Right forelimb (tissue), 1 donor: ENCODE results near the gene DAPL1.

Source experiments
- DNase-seq: peaks from one replicate; pipeline ENCODE4 v3.0.0-alpha.2; 2018

Gene DAPL1, protein sequence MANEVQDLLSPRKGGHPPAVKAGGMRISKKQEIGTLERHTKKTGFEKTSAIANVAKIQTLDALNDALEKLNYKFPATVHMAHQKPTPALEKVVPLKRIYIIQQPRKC

DNA sequence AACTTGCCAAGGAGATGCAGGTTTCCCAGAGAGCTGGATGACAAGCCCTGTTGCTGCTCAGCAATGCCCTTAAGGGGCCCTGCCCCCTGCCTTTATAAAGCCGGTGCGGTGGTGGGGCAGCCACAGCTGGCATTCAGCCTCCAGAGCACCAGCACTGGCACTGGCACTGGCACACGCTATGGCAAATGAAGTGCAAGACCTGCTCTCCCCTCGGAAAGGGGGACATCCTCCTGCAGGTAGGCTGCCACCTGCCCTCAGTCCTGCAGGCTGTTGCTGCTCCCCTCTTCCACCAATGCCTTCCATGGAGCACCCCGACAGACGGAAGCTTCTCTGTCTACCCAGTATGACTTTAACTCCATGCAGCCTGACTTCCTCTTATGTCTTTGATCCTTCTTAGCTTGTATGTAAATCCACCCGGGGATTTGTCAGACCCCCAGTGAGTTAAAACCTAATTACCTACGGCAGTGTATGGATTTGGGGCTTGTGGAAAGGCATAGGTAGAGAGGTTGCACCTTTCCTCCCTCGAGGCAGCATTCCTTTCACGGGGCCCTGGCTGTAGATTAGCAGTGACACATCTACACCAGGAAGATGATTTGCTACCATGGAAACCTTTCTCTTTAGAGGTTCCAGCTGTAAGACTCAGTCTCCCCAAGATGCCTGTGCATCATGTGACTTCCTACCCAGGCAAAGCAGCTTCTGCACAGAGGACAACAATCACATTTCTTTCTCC lies at the start of gene DAPL1:
Gene DAPL1 (plus strand): TSS at position 123 of the 730 bp plus-strand sequence. CDS start 56 bp downstream, at position 179.
- DNase-seq = no peak

DNA sequence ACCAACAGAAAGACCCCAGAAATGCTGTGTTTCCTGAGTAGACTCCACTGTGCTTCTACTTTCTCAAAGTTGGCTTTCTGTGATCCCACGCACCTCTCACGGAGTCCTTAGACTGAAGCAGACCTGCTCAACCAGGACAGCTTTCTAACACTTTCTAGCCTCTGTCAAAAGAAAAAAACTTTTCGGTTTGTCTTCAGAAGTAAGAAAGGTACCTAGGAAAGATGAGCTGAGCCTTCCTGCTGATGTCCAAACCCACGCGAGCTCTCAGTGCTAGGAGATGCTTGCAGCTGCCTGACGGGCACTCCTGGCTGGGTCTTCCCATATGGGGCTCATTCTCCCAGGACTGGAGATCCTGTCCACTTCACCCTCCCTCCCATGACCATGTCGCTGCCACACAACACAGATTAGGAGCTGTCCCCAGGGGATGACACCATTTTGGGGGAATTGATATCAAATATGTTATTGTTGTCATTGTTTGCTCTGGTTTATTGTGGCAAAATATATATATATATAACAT lies 49.2 kb upstream of the DAPL1 start:
- DNase-seq = no peak

DNA sequence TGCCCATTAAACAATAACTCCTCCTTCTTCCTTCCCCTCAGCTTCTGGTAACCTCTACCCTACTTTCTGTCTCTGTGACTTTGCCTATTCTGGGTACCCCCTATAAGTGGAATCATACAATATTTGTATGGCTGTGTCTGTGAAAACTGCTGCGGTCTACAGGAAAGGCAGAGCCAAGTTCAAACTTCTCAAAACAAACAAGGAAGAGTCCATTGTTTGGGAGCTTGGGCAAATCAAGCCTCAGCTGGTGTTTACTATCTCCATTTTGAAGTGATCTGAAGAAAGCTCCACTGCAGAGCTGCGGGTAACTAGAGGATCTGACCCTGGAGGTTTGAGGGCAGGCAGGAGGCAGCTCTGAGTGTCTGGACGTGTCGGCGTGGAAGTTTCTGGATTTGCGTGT lies 48.6 kb upstream of the DAPL1 start:
- no peak for DNase-seq

DNA sequence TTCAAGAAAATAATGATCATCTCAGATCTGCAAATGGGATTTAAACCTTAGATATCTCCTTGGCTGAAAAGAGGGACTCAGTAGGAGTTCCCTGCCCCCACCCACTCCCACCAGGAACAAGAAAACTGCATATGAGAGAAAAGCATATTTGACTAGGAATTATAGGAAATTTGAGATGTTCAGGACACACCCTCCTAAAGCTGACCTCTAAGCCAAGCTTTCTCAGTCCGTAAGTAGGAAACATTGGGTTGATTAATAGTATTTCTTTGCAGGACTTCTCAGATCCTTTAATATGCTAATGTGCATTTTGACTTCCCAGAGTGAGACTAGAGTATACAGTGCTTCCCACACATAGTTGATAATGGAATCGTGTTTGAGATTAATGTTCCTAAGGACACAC lies 47.8 kb upstream of the DAPL1 start:
- no peak for DNase-seq

DNA sequence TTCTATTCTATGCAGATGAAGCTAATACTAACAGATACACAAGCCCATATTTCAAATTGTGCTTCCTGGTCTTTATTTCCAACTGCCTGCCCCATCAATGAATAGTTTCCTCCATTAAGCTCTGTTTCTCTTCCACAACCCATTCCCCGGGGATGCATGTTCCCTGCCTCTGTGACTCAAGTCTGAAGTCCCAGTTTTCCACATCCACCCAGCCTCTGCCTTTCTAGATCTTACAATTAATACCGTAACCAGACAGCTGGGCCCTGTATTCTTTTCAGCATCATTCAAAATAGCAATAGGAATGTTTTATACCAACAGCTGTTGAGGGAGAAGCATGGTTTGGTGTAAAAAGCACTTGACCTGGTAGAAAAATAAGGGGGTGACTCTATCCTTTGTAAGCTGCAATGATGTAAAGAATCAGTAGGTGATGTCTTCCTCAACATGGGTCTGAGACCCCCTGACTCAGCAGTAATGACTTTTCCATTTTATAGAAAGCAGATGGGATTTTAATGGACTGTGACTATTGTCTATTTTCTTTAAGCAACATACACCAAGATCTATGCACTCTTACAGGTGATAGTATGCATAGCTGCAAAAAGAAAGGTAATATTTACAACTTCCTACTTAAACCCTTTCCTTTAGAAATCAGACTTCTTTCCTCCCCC lies 46.1 kb upstream of the DAPL1 start:
- no peak for DNase-seq

DNA sequence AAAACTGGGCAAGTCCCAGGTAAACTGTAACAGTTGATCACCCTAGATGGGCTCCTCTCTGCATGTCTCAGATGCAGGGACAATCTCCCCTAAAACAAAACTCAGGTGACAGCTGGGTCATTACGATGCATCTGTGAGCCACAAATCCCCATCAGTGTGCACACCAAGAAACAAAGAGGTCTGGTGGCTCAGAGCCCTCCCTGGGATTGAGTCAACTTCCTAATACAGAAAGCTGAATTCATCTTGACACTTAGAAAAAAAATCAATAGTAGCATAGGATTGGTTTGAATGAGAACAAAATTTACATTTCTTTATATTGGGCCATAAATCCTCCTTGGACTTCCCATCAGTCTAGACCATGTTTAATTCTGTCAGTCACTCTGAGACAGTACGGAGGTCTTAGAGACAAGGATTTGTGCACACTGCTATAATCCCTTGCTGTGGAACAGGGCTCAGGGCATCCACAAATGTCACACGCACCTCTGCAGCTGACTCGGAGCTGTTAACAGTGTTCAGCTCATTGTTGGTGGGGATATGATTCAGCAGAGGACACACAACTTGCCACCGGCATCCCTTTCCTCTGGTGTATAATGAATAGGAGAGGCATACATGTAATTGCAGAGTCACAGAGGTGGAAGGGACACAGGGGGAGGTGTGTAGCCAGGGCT lies 44.5 kb upstream of the DAPL1 start:
- DNase-seq = no peak

DNA sequence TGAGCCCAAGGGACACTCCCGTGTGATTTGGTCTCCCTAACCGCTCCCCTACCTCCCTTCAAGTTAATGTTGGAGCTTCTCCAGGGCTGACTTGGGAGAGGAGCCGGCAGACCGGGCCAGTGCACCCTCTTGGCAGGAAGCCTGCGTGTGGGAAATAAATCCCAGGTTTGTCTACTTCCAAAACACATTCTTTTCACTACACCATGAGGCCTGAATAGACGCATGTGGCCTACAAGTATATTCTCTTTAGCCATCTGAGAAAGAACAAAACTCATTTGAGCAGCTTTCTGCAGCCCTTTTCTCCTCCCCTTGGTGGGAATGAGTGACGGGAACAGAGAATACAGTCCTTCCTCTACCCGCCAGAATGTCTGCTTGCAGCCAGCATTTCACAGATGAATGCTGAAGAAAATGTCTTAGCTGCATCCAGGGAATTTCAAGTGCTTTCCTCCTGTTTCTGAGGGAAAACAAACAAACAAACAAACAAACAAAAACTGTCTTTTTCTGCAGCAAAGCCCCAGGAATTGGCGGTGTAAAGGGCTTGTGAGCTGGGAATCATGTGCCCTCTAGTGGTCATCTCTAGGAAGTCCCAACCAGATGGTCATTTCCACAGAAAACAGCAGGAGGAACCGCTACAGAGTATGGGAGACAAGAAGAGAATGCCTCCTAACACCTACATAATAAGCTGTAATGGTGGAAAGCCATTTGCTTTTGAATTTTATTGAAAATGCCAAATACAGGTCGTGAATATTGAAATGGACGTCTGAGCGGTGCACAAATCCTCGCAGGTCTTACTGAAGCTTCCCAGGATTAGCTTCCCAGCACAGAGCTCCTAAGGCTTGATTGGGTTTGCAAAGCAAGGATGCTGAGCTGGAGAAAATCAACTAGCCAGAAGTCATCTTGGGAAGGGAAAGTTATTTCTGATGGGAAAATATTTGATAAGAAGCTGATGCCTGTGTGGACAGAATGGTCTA lies 41.2 kb upstream of the DAPL1 start:
- DNase-seq = peak; percentile 62

DNA sequence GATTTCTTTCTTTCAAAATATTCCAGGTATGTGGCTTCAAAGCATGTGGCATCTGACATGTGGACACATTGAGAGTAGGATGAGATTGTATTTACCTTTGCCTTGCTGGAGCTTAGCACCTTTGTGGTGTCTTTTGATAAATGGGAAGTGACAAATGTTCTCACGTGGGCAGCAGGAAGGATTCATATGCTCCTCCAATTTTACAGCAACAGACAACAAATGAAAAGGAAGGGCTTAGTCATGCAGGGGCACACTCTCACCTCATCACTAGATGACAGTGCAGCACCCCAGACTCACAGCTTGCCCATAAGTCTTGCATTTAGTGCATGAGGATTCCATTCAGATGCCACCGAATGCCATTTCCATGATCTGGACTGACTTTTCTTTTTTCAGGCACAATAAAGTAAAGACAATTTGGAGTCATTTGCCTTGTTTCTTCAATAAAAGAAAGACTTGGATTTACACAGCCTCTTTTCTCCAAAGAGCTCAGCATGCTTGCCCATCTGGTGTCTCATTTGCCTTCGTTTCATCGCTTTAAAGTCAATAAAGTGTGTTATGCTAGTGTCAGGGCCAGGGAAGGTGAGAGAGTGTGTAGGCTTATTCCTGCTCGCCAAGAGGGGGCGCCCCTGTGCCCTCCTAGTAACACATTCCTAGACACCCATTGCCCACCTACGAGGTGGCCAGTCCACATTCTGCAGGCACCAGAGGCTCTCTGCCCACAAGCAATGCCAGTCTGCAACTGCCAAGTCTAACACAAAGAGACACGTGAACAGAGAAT lies 39.6 kb upstream of the DAPL1 start:
- no peak for DNase-seq

DNA sequence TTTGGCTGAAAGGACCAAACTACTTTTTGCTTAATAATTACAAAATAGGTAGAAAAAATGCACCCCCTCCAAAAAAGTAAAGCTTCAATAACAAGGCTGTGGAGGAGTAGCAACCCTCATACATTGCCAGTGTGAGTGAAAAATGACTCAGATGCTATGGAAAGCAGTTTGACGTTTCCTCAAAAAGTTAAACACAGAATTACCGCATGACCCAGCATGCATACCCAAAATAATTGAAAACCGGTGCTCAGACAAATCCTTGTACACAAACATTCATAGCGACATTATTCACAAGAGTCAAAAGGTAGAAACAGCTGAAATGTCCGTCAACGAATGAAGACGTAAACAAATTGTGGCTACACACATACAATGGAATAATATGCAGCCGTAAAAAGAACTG lies 38.8 kb upstream of the DAPL1 start:
- DNase-seq = no peak

DNA sequence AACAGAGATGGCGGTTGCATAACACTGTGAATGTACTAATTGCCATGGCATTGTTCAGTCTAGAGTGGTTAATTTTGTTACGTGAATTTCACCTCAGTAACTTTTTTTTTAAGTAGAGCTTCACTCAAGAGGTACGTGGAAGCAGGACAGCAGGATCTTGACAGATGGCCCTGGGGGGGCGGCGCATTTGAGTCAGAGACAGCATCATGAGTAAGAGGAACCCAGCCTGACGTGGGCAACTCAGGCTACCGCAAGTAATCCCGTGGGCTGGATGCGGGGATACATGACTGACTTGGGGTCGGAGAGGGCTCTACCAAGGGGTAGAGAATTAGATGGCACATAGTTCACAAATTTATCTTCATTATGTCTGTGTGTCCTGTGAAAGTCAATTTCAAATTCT lies 38.1 kb upstream of the DAPL1 start:
- no peak for DNase-seq

DNA sequence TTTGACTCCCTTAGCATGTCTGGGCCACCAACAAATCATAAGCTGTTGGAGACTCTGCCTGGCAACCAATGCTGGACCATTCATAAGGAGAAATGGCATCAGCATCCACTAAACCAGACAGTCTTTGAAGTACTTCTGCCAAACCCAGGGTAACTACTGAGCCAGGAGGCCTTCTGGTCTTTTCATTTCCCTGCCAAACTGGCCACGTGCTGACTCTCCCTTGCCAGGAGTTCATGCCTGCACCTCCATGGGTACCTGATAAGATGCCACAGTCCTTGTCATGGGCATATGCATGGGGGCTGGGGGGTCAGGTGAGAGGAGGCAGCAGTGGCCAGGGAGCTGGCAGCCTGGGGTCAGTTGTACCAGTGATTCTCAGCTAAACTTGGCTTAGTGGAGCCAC lies 34.2 kb upstream of the DAPL1 start:
- DNase-seq = no peak

DNA sequence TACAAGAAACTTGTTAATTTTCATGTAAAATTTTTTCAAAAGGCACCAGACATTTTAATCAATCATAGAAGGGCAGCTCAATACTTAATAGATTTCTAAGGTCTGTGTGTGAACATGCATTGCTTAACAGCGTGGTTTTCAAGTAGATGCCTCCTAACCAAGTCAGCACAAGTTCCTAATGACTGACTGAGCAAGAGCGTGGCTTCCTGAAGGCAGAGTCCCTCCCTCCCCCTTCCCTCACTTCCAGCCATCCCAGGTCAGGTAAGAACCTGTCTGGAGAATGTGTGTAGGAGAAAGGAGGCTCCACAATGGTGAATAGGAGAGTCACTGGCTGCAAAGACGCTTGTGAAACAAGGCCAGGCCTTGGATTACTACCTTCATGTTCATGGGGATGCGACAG lies 33.5 kb upstream of the DAPL1 start:
- no peak for DNase-seq

DNA sequence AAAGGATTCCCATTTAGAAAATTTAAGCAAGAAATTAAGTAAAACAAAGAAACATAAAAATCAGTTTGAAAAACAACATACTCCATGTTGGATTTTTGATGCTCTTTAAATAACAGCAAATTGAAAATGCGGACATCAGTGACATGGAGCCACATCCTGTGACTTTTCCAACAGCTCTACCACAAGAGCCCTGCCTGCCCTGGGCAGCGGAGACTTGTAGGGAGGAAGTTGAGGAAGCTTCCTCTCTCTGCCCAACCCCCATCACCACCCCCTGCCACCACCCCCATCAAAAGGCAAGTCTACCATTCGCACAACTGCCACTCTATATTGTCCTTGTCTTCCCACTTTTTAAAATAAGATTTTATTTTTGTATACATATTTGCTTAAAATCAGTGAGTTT lies 32.8 kb upstream of the DAPL1 start:
- DNase-seq = no peak

DNA sequence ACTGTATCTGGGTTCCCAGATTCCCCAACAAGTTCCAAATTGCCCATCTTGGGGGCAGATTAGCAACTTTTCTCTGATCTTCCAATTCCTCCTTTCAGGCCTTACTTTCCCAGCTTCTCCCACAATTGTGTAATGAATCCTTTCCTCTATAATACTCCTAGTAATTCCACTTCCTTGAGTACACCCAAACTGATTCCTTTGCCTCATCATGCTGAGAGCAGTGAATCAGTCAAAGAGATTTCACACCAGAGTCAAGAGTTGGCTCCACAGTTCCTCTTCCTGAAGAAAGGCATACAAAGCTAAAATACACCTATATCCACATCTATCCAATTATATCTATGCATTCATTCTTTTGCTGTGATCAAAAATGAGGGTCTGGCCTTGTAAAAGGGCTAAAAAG lies 28.6 kb upstream of the DAPL1 start:
- no peak for DNase-seq

DNA sequence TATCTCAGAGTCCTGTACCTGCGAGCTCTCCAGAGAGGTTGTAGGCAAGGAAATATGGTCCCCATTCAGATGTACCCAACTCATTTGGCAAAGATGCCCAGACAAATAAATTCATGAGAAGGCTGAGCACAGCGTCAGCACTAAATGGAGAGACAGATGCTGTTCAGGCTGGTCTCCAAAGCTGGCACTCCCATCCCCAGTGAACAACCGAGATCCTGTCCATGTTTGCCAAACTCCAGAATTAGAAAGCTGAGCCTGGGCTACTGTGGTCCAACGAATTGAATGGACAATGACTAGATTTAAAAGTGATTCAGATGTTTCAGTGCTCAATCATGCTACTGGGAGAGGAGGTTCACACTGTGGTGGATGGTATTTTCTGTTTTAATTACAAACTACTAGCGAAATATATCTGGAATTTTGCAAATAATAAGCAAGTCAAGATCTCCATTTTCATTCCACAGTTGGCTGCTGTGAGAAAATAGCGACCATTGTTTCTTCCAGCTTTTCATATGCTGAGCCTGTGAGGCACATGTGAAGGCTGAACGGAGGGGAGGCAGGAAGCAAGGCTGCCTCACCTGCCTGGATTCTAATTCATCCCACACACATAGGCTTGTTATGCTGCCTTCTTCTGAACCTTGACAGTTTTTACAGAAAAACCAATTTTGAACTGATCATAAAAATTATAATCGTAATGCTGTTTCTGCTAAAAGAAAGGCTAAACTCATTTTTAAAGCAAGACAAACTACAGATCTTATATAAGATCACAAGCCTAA lies 22.6 kb upstream of the DAPL1 start:
- DNase-seq = no peak

DNA sequence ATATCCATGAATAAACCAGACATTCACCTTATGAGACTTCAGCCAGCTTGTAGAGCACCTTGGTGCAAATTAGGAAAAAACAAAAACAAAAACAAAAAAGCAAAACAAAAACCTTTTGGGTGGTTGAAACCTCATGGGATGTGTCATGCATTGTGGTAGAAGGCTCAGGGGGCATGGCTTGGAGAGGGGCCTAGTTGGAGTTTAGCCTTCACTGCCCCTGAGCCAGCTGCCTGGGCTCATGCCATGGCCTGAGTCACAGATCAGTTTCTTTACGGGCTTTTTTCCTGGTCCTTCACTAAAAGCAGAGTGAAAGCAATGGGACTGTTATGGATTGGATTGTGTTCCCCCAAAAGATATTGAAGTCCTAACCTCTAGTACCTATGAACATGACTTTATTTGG lies 22.0 kb upstream of the DAPL1 start:
- no peak for DNase-seq

DNA sequence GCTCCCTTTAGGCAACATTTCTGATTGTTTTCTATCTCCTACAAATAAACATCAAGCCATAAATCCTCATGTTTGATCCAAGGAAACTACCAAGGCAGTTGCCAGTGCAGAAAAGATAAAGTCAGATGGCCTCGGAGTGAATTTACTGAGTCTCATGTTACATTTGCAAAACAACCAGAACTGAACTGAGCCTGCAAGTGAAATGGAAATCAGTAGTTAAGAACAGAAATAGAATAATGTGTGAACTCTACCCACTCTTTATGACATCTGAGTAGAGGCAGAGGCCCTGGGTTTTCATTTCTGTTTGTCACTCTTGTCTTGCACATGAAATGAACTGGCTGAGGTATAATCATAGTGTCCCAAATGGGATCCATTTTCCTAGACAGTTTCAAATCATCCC lies 20.4 kb upstream of the DAPL1 start:
- no peak for DNase-seq

DNA sequence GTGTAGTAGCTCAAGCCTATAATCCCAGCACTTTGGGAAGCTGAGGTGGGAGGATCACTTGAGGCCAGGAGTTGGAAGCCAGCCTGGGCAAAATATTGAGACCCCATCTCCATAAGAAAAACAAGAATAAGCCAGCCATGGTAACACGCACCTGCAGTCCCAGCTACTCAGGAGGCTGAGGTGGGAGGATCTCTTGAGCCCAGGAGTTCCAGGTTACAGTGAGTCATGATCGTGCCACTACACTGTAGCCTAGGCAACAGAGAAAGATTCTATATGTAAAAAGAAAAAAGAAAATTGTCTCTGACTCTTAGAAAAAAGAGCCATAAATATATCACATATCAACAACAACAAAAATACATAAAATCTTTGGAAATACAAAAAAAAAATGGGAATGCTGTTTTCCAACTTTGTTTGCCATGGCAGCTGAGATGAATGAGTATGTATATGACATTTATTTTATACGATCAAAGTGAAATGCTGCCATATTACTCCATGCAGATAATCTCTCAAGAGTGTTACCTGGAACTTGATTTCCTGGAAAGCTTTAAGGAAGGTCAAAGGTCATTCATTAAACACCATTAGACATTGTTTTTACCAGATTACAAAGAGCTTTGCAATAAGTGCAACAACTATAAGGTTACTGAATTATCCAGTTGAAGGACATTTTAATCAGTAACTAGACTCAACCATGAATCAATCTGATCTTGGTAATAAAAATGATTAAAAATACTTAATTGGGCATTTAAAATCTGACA lies 19.7 kb upstream of the DAPL1 start:
- no peak for DNase-seq

DNA sequence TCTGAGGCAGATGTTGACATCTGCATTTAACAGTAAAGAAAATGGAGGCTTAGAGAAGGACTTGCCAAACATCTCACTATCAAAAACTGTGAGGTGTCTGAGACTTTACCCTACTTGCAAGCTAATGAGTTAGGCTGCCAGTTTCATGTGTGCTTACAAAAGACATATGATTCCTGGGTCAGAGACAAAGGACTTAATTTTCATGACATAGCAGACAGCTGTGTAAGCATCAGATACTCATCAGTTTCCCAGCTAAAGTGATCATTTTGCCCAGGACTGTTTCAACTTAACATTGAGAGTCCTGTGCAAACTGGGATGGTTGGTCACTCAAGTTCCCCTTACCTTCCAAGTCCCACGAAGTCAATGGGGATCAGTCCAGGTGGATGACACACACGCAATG lies 18.9 kb upstream of the DAPL1 start:
- DNase-seq = no peak

DNA sequence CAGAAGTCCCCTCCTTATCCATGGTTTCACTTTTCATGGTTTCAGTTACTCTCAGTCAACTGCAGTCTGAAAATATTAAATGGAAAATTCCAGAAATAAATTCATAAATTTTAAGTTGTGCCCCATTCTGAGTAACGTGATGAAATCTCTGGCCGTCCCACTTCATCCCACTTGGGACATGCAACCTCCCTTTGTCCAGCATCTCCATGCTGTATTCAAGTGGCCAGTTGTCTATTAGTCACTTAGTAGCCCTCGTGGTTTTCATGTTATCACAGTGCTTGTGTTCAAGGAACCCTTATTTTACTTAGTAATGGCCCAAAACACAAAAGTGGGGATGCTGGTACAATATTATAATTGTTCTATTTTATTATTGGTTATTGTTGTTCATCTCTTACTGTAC lies 18.0 kb upstream of the DAPL1 start:
- DNase-seq = no peak
